ENCODE data around the gene GPBP1L1. TPM values are rescaled to one million over a fixed set of nuclear protein-coding genes. Genes with fewer than 3 reads are reported as not detected.

Gene GPBP1L1
- total and polyA plus RNA-seq, 7 experiments from 2014 or later = 104 to 180 (median 112) TPM

DNA sequence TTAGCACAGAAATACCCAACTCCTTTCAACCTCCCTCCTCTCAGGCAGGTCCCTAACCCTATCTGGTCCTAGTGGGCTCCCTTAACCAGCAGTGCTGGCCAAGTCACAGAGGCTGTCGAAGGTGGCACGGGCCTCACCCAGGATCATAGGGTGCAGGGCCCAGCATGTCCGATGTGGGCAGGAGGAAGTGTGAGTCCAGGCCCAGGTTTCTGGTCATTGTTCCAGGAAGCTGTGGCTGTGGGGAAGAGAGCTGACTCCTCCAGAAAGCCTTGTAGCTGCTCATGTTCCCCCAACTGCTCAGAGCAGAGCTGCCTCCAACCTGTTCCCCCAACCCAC is 64.9 kb downstream of the GPBP1L1 start:
- peak overlapping the region in 6 of 9 donors; percentile 8 to 85 (median 76) for H3K27ac Mint-ChIP-seq
- H3K27me3 Mint-ChIP-seq = no peaks in the 10 kb centered on the region
- ATAC-seq = no peak
- no peak for DNase-seq
- H3K9me3 Mint-ChIP-seq = peaks cover 0 to 2% (median 0%) of the 10 kb centered on the region in 11 donors
- H3K36me3 Mint-ChIP-seq = peaks cover 7 to 32% (median 14%) of the 10 kb centered on the region in 5 donors
- Histone ChIP-seq H3K9me3 (ENCODE audit: control insufficient read depth in 2 of 3, low read length in 3 of 3) (no peaks in the 10 kb centered on the region), H3K27me3 (ENCODE audit: control insufficient read depth in 2 of 2, insufficient read depth in 2 of 2, low read length in 2 of 2) (no peaks in the 10 kb centered on the region), H3K4me1 (ENCODE audit: control insufficient read depth in 2 of 2, insufficient read depth in 2 of 2, low read length in 2 of 2) (peaks cover 0 to 7% of the 10 kb centered on the region in 2 donors), H3K27ac (ENCODE audit: low read depth, low read length) (no peak overlapping the region), H3K4me3 (ENCODE audit: low read length) (no peak overlapping the region), H3K36me3 (ENCODE audit: control insufficient read depth in 2 of 3, insufficient read depth in 3 of 3, low read length in 3 of 3) (peaks cover 0 to 40% (median 5%) of the 10 kb centered on the region in 3 experiments)
- ChIA-PET CTCF (interaction anchor here (0.6 kb wide), 1 partner anchor 258 kb away, joined by 3 read pairs; no protein-coding TSS in a partner anchor), POLR2A (no interaction called here)
- intact Hi-C loops (cut with micrococcal nuclease) = no loop called here
- H3K4me1 Mint-ChIP-seq = peaks cover 0 to 19% (median 12%) of the 10 kb centered on the region in 7 donors
- H3K4me3 Mint-ChIP-seq = no peak overlapping the region

DNA sequence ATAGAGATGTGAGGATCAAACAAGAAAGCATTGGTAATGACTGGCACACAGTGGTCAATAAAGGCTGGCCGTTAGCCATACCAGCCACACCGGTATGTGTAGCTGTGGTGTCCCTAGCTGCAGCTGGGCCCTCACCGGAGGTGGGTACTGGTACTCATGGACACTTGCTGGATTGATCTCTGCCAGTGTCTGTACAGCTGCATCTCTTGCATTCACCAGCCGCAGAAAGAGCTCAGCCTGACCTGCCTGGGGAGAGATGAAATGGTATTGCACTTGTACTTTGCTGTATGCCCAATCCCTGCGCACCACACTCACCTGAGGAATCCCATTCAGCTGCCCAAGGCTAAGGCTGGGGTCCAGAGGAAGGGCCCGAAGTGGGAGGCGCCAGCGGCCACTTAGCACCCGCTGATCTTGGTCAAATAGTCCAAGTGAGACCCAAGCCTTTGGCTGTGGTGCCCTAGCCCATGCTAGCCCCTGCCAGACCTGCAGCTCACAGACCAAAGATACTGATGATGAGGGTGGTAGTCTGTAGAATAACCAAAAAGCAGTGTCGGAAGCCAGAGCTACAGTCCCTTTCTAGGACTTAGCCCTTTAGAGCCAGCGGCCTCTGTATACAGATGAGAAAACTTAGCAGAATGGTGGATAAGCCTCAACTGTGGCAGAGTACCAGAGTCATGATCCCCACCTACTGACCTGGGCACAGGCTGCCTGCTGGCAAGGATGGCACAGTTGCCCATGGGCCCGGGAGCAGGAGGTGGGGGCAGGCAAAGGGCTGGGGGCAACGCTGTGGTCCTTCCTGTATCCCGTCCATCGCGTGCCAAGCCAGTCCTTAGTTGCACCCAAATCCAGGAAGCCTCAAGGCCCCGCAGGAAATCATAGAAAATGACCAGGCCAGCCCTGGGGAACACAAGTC is 65.5 kb downstream of the GPBP1L1 start:
- Histone ChIP-seq H3K4me3 (ENCODE audit: low read length) (no peak overlapping the region), H3K9me3 (ENCODE audit: control insufficient read depth in 2 of 3, low read length in 3 of 3) (no peaks in the 10 kb centered on the region), H3K36me3 (ENCODE audit: control insufficient read depth in 2 of 3, insufficient read depth in 3 of 3, low read length in 3 of 3) (peaks cover 4 to 45% (median 11%) of the 10 kb centered on the region in 3 experiments), H3K27ac (ENCODE audit: low read depth, low read length) (no peak overlapping the region), H3K4me1 (ENCODE audit: control insufficient read depth in 2 of 2, insufficient read depth in 2 of 2, low read length in 2 of 2) (peaks cover 0 to 7% of the 10 kb centered on the region in 2 donors), H3K27me3 (ENCODE audit: control insufficient read depth in 2 of 2, insufficient read depth in 2 of 2, low read length in 2 of 2) (no peaks in the 10 kb centered on the region)
- peaks cover 7 to 37% (median 18%) of the 10 kb centered on the region in 5 donors for H3K36me3 Mint-ChIP-seq
- ATAC-seq (no peak), DNase-seq (no peak)
- peaks cover 0 to 19% (median 12%) of the 10 kb centered on the region in 7 donors for H3K4me1 Mint-ChIP-seq
- H3K9me3 Mint-ChIP-seq = peaks cover 0 to 2% (median 0%) of the 10 kb centered on the region in 11 donors
- intact Hi-C loops (cut with micrococcal nuclease) = no loop called here
- POLR2A ChIA-PET = interaction anchor here (0.6 kb wide), 1 partner anchor 753 kb away, joined by 3 read pairs; no protein-coding TSS in a partner anchor
- H3K27ac Mint-ChIP-seq = peak overlapping the region in 8 of 9 donors; percentile 21 to 90 (median 76)
- no peak overlapping the region for H3K4me3 Mint-ChIP-seq
- CTCF ChIA-PET = no interaction called here
- H3K27me3 Mint-ChIP-seq = no peaks in the 10 kb centered on the region

DNA sequence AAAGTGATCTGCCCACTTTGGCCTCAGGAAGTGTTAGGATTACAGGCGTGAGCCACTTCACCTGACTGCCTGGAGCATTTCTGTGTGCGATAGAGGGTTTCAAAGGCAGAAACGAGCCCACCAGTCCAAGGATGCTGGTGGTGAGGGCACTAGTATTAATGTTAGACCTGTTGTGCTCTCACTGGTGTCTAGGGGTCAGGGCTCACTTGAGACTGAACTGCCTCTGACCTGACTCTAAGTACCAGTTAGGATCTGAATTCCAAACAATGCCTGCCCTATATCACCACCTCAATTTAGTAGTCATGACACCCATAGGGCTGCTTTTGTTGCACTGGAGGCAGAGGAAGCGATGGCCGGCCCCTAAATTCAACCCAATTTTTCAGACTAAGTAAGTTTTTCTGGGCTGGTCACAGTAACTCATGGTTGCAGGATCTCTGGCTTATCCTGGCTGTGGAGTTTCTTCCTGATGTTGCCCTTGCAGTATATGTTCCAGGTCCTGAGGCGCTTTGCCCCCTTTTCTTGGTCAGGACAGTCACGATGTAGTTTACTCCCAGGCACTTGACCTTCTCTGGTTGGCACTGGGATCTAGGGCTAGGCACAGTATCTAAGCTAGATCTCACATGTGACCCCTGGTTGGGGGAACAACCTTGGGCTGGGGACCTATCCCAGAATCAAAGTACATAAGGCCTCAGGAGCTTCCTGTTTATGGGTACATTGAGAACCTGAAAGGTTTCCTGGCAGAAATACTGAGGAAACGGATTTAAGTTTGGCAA is 67.0 kb downstream of the GPBP1L1 start:
- Histone ChIP-seq H3K27me3 (ENCODE audit: control insufficient read depth in 2 of 2, insufficient read depth in 2 of 2, low read length in 2 of 2) (no peaks in the 10 kb centered on the region), H3K4me3 (ENCODE audit: low read length) (no peak overlapping the region), H3K9me3 (ENCODE audit: control insufficient read depth in 2 of 3, low read length in 3 of 3) (no peaks in the 10 kb centered on the region), H3K27ac (ENCODE audit: low read depth, low read length) (peak overlapping the region; percentile 50), H3K4me1 (ENCODE audit: control insufficient read depth in 2 of 2, insufficient read depth in 2 of 2, low read length in 2 of 2) (peaks cover 0 to 7% of the 10 kb centered on the region in 2 donors), H3K36me3 (ENCODE audit: control insufficient read depth in 2 of 3, insufficient read depth in 3 of 3, low read length in 3 of 3) (peaks cover 7 to 59% (median 18%) of the 10 kb centered on the region in 3 experiments)
- ChIA-PET CTCF (no interaction called here), POLR2A (no interaction called here)
- Mint-ChIP-seq H3K27ac (peak overlapping the region; percentile 43 to 90 (median 83)), H3K27me3 (no peaks in the 10 kb centered on the region), H3K4me1 (peaks cover 0 to 19% (median 12%) of the 10 kb centered on the region in 7 donors), H3K9me3 (peaks cover 0 to 2% (median 0%) of the 10 kb centered on the region in 11 donors), H3K36me3 (peaks cover 12 to 42% (median 21%) of the 10 kb centered on the region in 5 donors), H3K4me3 (no peak overlapping the region)
- ATAC-seq = no peak
- DNase-seq = no peak
- intact Hi-C loops (cut with micrococcal nuclease) = no loop called here

DNA sequence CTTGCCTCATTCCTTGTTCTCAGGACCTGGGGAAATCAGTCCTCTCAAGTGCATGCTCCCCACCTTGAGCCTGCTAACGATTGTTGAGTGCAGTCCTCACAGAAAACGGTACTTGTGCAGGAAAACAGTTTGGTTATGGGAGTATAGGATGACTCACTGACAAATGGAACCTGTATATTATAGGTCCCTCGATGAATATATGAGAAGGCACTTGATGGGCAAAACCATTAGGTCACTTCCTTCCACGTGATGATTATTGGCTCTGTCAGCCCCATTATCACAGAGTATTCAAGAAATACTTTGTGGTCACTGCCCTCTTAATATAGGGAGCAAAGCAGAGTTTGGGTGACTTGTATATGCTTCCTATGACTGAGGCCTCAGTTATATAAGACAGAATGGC is 68.7 kb downstream of the GPBP1L1 start:
- Histone ChIP-seq H3K9me3 (ENCODE audit: control insufficient read depth in 2 of 3, low read length in 3 of 3) (no peaks in the 10 kb centered on the region), H3K27ac (ENCODE audit: low read depth, low read length) (no peak overlapping the region), H3K4me1 (ENCODE audit: control insufficient read depth in 2 of 2, insufficient read depth in 2 of 2, low read length in 2 of 2) (peaks cover 0 to 7% of the 10 kb centered on the region in 2 donors), H3K36me3 (ENCODE audit: control insufficient read depth in 2 of 3, insufficient read depth in 3 of 3, low read length in 3 of 3) (peaks cover 12 to 64% (median 18%) of the 10 kb centered on the region in 3 experiments), H3K4me3 (ENCODE audit: low read length) (no peak overlapping the region), H3K27me3 (ENCODE audit: control insufficient read depth in 2 of 2, insufficient read depth in 2 of 2, low read length in 2 of 2) (no peaks in the 10 kb centered on the region)
- ChIA-PET POLR2A (no interaction called here), CTCF (no interaction called here)
- DNase-seq (no peak), ATAC-seq (no peak)
- intact Hi-C loops (cut with micrococcal nuclease) = no loop called here
- Mint-ChIP-seq H3K9me3 (peaks cover 0 to 2% (median 0%) of the 10 kb centered on the region in 11 donors), H3K27me3 (no peaks in the 10 kb centered on the region), H3K4me3 (no peak overlapping the region), H3K27ac (peak overlapping the region in 4 of 9 donors; percentile 2 to 65 (median 48)), H3K36me3 (peaks cover 5 to 33% (median 16%) of the 10 kb centered on the region in 5 donors), H3K4me1 (peaks cover 0 to 19% (median 12%) of the 10 kb centered on the region in 7 donors)

DNA sequence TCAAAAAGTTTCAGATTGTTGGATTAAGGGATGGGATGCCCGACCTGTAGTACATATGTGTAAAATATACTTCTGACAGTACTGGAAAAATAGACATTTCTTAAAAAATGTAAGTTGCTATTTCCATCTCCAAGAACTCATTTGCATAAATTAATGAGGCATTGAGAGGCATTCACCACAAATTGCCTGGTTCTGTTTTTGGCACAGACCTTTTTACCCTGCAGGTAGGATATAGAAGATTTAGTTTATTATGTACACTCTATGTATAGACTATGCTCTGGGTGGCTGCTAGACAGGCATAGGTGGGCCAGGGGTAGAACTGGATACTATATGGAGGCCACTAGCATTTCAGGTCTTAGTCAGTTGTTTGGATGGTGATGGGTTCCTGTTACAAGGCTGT is 70.4 kb downstream of the GPBP1L1 start:
- Histone ChIP-seq H3K9me3 (ENCODE audit: control insufficient read depth in 2 of 3, low read length in 3 of 3) (no peaks in the 10 kb centered on the region), H3K36me3 (ENCODE audit: control insufficient read depth in 2 of 3, insufficient read depth in 3 of 3, low read length in 3 of 3) (peaks cover 12 to 68% (median 18%) of the 10 kb centered on the region in 3 experiments), H3K27me3 (ENCODE audit: control insufficient read depth in 2 of 2, insufficient read depth in 2 of 2, low read length in 2 of 2) (no peaks in the 10 kb centered on the region), H3K27ac (ENCODE audit: low read depth, low read length) (no peak overlapping the region), H3K4me3 (ENCODE audit: low read length) (no peak overlapping the region), H3K4me1 (ENCODE audit: control insufficient read depth in 2 of 2, insufficient read depth in 2 of 2, low read length in 2 of 2) (peaks cover 0 to 7% of the 10 kb centered on the region in 2 donors)
- H3K27ac Mint-ChIP-seq = peak overlapping the region in 5 of 9 donors; percentile 1 to 66 (median 53)
- no peak overlapping the region for H3K4me3 Mint-ChIP-seq
- intact Hi-C loops (cut with micrococcal nuclease) = no loop called here
- POLR2A ChIA-PET = no interaction called here
- H3K36me3 Mint-ChIP-seq = peaks cover 5 to 40% (median 20%) of the 10 kb centered on the region in 5 donors
- peaks cover 0 to 2% (median 0%) of the 10 kb centered on the region in 11 donors for H3K9me3 Mint-ChIP-seq
- no peak for ATAC-seq
- peaks cover 0 to 19% (median 12%) of the 10 kb centered on the region in 7 donors for H3K4me1 Mint-ChIP-seq
- CTCF ChIA-PET = no interaction called here
- no peak for DNase-seq
- no peaks in the 10 kb centered on the region for H3K27me3 Mint-ChIP-seq

DNA sequence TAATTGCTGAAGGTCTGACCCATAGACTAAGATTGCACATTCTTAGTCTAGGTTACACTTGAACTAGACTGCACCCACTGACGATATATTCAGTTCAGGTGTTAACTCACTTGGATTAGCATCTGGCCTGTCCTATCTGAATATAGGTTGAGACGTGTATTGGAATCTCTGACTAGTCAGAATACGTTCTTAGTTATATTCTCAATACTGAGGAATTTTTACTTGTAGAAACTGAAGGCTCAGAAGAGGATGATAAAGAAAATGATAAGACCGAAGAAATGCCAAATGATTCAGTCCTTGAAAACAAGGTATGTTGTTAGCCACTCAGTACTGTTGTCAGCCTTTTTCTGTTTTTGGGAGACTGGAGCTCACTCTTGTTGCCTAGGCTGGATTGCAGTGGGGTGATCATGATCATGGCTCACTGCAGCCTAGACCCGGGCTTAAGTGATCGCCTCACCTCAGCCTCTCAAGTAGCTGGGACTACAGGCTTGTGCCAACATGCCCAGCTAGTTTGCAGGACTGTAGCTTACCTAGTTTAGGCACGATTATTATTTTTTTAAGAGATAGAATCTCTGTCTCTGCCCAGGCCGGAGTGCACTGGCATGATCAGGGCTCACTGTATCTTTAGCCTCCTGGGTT is 73.3 kb downstream of the GPBP1L1 start:
- no peaks in the 10 kb centered on the region for H3K9me3 ChIP-seq (ENCODE audit: control insufficient read depth in 2 of 3, low read length in 3 of 3)
- no peak overlapping the region for H3K27ac ChIP-seq (ENCODE audit: low read depth, low read length)
- peaks cover 5 to 12% (median 10%) of the 10 kb centered on the region in 7 donors for H3K4me1 Mint-ChIP-seq
- POLR2A ChIA-PET = no interaction called here
- peak overlapping the region in 4 of 9 donors; percentile 0 to 54 (median 16) for H3K27ac Mint-ChIP-seq
- no peak for ATAC-seq
- H3K36me3 Mint-ChIP-seq = peaks cover 5 to 46% (median 28%) of the 10 kb centered on the region in 5 donors
- intact Hi-C loops (cut with micrococcal nuclease) = no loop called here
- H3K9me3 Mint-ChIP-seq = peaks cover 0 to 2% (median 0%) of the 10 kb centered on the region in 11 donors
- no peaks in the 10 kb centered on the region for H3K27me3 Mint-ChIP-seq
- DNase-seq = no peak
- peaks cover 12 to 81% (median 25%) of the 10 kb centered on the region in 3 experiments for H3K36me3 ChIP-seq (ENCODE audit: control insufficient read depth in 2 of 3, insufficient read depth in 3 of 3, low read length in 3 of 3)
- H3K4me3 Mint-ChIP-seq = no peak overlapping the region
- no peaks in the 10 kb centered on the region for H3K27me3 ChIP-seq (ENCODE audit: control insufficient read depth in 2 of 2, insufficient read depth in 2 of 2, low read length in 2 of 2)
- peaks cover 0 to 4% of the 10 kb centered on the region in 2 donors for H3K4me1 ChIP-seq (ENCODE audit: control insufficient read depth in 2 of 2, insufficient read depth in 2 of 2, low read length in 2 of 2)
- CTCF ChIA-PET = no interaction called here
- no peak overlapping the region for H3K4me3 ChIP-seq (ENCODE audit: low read length)

Data from naive thymus-derived CD4-positive, alpha-beta T cell (primary cell).